NCI-H2081 treated with DMSO at 0.1 percent for 48 hours (cell line): ENCODE data around the gene NIPA2.

Source experiments
- DNase-seq: peaks from one replicate; lab custom pipeline; 2025; lab: John Stamatoyannopoulos, UW

Gene NIPA2

DNA sequence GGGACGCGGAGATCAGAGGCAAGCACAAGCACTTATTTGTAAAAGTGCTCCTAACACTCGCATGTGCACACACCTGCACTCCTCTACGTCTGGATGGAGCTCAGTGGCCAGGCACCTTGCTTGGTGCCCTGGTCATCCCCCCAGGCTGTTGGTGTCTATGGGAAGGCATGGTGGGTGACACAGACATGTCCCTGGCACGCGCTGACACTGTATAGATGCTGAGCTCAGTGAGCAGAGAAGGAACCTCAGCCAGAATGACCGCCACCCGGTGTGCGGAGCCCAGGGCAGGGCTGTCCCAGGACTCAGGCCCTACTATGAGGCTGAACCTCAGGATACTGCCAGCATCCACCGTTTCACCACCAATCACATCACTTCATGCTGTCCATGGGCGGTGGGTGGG is 64.5 kb downstream of the NIPA2 start:
- DNase-seq, result no peak

DNA sequence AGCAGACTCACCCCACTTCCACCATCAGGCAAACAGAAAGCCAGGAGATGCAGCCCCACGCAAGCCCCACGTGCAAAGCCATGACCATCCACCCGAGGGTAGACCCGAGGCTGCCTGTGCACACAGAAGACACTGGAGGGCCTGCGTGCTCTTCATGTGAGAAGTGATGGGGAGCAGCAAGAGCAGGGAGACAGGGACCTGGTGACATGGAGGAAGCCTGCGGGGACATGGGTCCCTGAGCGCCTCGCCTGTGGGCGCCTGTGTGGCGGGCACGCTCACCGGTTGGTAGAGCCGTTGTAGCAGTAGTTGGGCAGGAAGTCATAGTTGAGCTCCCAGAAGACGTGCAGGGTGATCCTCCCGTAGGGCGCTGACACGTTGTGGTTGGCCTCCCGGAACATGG is 65.0 kb downstream of the NIPA2 start:
- no peak for DNase-seq

DNA sequence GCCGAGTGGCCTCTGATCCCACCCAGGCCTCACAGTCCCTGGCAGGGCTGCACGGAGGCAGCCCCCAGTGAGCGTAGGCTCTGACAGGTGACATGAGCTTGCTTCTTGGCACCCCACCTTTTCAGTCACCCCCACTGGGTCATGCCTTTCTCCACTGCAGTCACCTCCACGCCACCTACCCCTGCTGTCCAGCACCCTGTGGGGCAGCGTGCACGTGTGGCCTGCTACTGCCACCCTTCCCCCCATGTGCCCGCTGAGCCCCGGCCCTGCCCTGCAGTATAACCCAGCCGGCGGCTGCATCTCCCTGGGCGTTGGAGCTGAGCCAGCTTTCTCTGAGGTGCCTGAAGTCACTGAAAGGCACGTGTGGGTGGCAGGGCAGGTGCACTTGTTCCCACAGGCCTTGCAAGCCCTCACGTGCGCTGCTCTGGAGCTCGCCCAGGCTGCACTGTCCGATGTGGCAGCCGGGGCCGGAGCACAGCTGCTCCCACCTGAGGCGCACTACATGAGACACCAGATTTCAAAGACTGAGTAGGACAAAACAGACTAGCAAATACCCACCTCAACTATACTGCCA is 65.6 kb downstream of the NIPA2 start:
- DNase-seq, result no peak

DNA sequence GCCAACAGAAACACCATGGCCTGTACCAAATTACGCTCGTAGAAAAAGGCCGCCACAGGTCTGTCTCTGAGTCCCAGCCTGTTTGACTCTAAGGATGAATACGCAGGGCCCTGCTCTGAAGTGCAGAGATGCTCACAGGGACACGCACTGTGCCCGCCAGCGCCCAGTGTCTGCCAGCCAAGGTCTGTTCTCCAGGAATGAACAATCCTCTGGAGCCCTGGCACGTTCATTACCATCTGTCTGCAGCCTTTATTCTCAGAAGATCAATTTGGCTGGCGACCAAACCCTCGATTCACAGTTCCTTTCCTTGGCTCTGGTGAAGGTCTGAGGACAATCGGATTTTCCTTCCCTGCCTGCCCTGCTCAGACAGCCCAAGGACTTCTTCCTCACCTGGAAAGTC is 66.3 kb downstream of the NIPA2 start:
- DNase-seq, result no peak

DNA sequence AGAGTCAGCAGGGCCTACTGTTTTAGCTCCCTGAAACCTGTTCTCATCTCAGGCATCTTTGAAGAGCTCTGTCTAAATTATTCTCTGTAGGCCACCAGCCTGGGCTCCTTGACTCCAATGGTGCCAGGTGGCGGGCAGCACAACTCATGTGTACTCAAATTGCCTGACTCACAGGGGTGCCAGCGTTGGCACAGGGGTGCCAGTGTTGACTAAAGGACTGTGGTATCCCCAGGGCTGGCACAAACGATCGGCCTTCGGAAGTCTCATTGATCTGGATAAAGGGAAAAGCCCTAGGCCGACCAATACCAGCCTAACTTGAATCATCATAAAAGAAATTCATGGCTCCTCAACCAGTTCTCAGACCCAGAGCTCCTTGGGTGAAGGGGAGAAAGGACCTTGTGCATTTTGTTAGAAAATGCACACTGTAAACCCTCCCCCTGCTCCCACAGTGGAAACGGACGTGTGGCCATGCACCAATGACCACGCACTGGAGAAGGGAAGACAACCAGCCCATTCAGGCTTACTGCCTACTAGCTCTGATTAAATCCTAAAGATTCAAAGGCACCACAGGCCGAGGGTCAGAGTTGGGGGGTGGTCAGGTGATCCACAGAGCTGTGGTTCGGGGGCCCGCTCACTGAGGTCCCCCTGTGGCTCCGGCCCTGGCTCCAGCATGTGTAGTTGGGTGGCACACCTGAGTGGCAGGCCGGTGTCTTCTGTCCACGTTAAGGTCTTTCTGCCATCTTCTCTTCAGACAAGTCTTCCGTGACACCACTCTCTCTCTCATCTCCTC is 68.9 kb downstream of the NIPA2 start:
- DNase-seq, result no peak

DNA sequence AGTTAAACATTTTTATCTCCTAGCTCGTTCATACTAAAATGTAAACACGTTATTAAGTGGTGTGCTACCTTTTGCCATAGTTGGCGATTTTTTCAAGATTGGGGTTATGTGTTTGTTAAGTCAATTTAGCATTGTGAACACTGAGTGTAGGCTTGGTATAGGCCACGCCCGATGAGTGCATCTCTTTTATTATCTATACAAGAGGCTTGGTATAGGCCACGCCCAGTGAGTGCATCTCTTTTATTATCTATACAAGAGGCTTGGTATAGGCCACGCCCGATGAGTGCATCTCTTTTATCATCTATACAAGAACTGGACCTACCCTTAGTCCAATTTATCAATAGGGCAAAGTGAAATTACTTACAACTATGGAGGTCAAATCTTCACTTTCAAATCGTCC is 70.4 kb downstream of the NIPA2 start:
- DNase-seq, result no peak

DNA sequence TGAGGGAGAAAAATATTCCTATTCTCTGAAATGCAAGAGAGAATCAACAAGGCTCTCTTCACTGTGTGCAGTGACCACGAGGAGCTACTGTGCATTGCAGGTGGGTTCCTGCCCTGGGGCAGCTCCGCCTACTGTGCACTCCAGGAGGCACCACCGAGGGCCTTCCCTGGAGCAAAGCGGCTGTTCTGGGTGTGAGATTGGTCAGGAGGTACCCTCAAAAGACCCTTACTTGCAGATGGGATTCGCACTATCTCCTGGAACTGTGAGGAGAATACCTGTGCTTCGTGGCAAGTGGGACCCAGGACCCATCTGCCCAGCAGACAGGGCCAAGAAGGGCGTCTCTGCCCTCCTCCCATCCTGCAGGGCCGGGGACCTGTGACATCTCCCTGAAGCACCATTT is 72.8 kb downstream of the NIPA2 start:
- DNase-seq, result no peak

DNA sequence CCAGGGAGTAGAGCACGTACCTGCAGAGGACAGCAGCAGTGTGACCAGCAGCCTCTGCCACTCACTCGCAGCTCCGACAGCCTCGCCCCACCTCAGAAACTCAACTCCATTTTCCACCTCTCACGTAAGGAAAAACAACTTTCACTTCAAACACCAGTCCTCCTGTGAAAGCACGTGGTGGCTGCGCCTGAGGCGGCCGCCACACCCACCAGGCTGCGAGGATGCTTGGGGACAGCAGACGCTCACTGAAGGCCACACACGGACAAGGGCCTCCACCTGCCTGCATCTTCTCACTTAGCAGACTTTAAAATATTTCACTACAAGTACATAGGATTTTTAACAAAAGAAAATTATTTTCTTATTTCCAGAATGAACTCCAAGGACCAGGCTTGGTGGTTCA is 73.8 kb downstream of the NIPA2 start:
- no peak for DNase-seq

DNA sequence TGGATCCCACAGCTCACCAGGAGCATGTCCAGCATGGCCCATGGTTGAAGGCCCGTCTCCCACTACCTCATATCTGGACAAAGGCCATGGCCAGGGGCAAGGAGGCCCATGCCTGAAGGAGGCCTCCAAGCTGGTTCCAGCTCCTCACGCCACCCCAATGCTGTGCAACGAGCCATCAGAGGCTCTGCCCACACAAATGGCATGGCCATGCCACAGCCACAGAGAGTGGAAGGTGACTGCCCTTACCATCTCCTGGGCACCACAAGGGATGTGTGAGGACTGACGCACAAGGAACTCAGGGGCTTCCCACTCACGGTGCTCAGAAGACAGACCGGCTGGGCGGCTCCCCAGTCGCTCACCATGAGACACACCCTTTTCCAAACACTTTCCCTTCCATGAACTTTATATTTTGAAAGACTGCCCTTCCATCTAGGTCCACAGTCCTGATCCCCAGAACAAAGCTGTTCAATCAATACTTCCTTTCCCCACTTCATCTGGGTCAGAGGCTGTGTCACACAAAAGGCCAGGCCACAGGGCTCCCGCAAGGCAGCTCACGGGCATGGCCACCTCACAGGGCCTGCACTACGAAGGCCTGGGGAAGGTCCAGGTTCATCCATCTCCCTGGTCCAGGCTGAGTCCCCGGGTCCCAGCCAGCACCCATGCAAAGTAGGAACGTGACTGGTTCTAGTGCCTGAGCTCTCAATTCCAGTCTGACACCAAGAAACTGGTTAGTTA is 75.3 kb downstream of the NIPA2 start:
- DNase-seq, result no peak

DNA sequence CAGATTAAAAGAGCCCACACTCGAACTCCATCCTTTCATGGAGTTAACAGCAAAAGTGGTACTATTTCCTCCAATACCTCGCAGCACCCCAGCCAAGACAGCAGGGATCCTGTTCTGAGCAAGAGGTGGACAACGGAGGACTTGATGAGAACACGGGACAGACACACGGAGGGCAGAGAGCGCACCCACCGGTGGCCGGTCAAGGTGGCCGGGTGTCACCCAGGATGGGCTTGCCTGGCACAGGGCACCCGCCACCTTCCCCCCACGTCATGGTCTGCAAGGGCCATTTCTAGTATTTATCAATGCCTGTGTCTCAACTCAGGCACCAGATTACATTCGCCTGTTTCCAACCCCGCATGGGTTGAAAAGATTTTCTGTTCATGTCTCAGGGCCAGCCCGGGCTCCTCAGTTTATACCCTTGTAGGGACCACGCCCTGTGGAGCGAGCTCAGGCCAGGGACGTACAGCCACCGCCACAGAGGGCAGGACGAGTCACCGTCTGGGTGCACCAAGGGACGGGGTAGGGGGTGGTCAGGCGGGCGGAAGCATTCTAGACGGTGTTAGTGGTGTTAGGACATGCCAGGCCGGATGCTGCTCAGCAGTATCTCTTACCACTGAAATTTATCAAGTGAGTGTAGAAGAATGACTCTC is 77.5 kb downstream of the NIPA2 start:
- no peak for DNase-seq

DNA sequence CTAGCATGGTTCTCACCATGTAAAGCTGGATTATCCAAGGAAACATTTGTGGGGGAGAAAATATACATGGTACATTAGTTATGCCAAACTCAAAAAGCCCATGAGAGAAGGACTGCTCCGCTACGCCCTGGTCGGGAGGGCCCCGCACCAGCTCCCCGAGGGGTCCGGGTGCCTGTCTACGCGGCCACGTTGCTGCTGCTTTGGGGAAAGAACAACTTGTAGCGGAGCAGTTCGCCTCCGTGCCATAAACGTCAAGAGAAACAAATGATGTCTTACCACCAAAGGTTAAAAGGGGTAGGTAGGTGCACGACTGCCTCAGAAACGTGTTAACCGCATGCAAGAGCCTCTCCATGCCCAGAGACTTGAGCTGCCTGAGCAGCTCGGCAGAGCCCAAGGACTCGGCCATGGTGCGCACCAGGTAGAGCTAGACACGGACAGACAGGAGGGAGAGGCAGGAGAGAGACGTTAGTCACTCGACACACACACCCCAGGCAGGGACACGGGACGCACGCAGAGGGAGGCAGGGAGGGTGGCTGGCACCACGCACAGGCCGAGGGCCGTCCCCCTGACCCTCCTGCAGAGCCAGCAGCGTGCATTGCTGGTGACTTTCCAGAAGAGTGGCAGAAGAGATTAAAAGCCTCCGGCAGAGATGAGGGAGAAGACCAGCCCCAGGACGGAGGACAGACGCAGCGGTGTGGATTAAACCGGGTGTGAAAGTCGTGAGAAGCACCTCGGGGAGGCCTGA is 78.3 kb downstream of the NIPA2 start:
- DNase-seq, result no peak

DNA sequence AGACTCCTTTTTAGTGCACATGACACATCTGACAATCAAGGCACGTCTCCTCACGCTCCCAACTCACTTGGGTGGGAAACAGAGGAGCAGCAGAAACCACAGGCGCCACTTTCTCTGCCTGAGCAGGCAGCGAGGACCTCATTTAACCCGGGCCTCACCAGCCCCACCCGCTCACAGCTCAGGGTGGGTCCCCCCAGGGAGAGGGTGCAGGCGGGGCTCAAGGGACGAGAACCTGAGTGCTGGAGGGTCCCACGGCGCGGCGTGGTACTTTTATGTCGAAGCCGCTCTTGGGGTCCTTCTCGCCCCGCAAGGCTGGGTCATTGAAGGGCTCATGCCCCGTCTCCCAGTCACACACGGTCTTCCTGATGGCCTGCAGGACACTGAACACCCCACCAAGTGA is 79.1 kb downstream of the NIPA2 start:
- no peak for DNase-seq
